GM10847 (cell line): ENCODE measurements around the gene AP5B1.

Experiments used
- POLR2A ChIP-seq: IDR thresholded peaks from 2 replicates; pipeline ENCODE4 v1.6.1; 2011; ENCODE audit not compliant: insufficient read length; ENCODE audit errors: extremely low read depth

Gene AP5B1

GRCh38 chr11:65764434-65764833 lies 16.3 kb downstream of the AP5B1 start:
- no peak for TF ChIP-seq POLR2A

- no peak for TF ChIP-seq POLR2A
These were observed 35.7 kb downstream of the AP5B1 start for GRCh38 chr11:65745049-65745448.

GRCh38 chr11:65744699-65745042 lies 36.1 kb downstream of the AP5B1 start:
- no peak for TF ChIP-seq POLR2A

- no peak for TF ChIP-seq POLR2A
These were observed 36.6 kb downstream of the AP5B1 start for GRCh38 chr11:65744026-65744698.

GRCh38 chr11:65743681-65744025 lies 37.1 kb downstream of the AP5B1 start:
- no peak for TF ChIP-seq POLR2A

- no peak for TF ChIP-seq POLR2A
These were observed 38.4 kb downstream of the AP5B1 start for GRCh38 chr11:65742353-65742752.

- no peak for TF ChIP-seq POLR2A
These were observed 39.6 kb downstream of the AP5B1 start for GRCh38 chr11:65741185-65741584.

- TF ChIP-seq POLR2A, result no peak
These were observed 41.8 kb downstream of the AP5B1 start for GRCh38 chr11:65739022-65739421.

- no peak for TF ChIP-seq POLR2A
These were observed 44.0 kb downstream of the AP5B1 start for GRCh38 chr11:65736810-65737209.

GRCh38 chr11:65730461-65730860 lies 50.3 kb downstream of the AP5B1 start:
- no peak for TF ChIP-seq POLR2A

- TF ChIP-seq POLR2A, result no peak
These were observed 52.9 kb downstream of the AP5B1 start for GRCh38 chr11:65727865-65728264.

- TF ChIP-seq POLR2A, result no peak
These were observed 54.1 kb downstream of the AP5B1 start for GRCh38 chr11:65726660-65727059.
